ENCODE data around the gene EHMT1. TPM values are rescaled to one million over a fixed set of nuclear protein-coding genes. Genes with fewer than 3 reads are reported as not detected.
A peak's percentile ranks its signal among the peaks of the same experiment; 100 is the strongest.
"Not testable (repeated sequence)": the region's sequence is repeated elsewhere in the genome, so short reads cannot be mapped to it uniquely, and the experiment has no call there.

EHMT1 gene
- polyA plus RNA-seq, 3 donors = 67.8 to 78.8 (median 76.3) TPM

DNA sequence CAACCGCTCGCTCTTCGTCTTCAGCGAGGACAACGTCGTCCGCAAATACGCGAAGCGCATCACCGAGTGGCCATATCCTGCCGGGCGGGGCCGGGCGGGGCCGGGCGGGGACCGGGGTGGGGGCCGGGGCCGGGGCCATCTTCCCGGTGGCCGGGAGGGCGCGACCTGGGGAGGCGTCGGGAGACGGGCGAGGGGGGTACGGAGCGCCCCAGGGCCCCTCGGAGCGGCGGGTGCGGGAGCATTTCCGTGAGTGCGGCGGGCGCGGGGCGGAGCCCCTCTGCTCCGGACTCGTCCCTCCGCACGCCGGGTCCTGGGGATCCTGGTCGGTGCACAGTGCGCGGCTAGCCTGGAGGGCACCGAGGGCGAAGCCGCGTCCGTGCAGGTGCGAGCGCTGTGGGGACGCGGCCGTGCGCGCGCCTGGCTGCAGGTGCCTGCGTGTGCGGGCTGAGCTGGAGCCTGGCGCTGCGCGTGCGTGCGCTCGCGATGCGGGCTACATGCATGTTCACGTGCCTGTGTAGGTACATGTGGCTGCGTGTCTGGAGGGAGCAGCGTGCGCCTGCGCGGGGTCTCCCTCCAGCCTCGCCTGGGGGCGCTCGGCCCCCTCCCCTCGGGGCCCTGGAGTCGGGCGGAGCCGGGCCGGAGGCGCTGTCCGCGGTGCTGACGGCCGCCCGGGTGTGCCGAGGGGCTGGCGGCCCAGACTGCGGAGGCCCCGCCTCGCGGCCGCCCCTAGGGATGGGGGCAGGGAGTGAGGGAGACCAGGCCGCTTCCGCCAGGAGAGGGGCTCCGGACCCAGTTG, 259.5 kb downstream of the EHMT1 start:
- DNase-seq (ENCODE audit: extremely low read depth in 1 of 11, low read depth in 9 of 11, low spot score in 4 of 11) = peak; percentile 21 to 76 (median 64)

- DNase-seq (ENCODE audit: extremely low read depth in 1 of 11, low read depth in 9 of 11, low spot score in 4 of 11) = no peak
Observed at GRCh38 chr9:137879052-137879451, 260.2 kb downstream of the EHMT1 start.

GRCh38 chr9:137879566-137880150, 260.9 kb downstream of the EHMT1 start:
- no peak for DNase-seq (ENCODE audit: extremely low read depth in 1 of 11, low read depth in 9 of 11, low spot score in 4 of 11)

DNA sequence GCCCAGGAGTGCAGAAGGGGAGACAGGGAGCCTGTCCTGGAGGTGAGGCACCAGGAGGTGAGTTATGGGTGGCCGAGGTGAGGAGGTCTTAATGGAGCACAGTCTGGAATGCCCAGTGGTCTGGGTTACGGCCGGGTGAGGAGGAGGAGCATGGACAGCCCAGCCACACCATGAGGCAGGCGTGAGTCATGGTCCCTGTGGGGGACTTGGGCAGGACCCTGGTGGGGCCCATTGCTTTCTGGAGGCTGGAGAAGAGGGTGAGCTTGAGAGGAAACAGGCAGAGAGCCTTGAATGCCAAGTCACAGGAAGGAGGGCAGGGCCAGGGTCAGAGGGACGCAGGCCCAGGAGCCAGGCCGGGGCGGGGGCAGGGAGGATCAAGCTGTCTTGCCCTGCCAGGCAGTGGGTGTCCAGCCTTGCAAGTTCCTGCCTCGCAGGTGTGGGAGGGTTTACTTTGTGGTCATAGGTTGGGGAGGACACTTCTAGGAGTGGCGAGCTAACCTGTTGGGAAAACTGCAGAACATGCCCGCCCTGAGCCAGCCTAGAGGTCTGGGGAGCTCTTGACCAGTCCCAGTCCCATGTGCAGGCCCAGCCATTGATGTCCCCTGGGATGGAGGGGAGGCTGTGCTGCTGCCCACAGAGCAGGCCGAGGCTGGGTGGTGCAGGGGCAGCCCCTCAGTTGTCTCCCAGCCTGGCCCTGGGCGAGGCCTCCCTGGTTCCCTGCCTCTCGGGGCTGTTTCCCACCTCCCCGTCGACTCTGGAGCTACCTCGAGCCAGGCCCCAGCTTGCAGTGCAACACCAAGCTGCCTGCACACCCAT, 261.6 kb downstream of the EHMT1 start:
- DNase-seq (ENCODE audit: extremely low read depth in 1 of 11, low read depth in 9 of 11, low spot score in 4 of 11) = no peak

GRCh38 chr9:137880976-137881530, 262.2 kb downstream of the EHMT1 start:
- DNase-seq (ENCODE audit: extremely low read depth in 1 of 11, low read depth in 9 of 11, low spot score in 4 of 11) = no peak

DNA sequence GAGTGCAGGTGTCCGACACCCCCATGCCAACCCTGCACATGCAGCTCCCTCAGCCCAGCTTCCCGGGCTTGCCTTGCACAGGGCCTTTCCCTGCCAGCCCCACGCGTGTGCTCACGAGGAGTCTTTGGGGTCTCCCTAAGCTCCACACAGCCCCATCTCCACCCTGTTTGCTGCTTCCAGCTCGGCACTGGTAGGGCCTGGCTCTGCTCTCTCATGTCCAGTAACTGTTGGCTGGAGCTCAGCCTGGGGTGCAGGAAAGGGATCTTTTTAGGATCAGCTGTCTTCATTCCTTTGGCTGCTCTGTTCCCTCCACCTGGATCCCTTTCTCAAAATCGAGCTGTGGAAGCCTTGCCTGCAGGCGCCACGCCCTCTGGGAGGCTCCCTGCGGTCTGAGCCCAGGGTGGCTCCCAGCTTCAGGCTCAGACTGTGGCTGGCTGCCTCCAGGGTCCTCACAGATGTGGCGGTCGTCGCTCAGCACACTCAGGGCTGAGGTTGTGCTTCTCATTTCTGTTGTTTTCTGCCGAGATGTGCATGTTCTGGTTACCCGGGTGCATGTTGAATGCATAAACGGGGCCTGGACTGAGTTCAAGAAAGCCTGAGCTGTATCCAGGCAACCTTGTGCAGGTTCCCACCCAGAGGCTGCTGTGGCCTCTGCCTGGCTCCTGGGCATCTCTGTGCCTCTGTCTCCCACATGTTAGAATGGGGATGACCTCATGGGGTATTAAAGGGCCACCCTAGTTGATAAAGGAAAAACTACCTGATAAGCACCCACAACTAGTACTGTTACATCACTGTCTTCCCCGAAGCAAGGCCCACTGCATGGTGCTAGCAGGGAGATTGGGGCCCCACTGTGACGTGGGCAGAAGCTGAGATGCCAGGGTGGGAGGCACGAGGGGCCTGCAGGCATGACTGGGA, 263.0 kb downstream of the EHMT1 start:
- no peak for DNase-seq (ENCODE audit: extremely low read depth in 1 of 11, low read depth in 9 of 11, low spot score in 4 of 11)

- no peak for DNase-seq (ENCODE audit: extremely low read depth in 1 of 11, low read depth in 9 of 11, low spot score in 4 of 11)
Observed at GRCh38 chr9:137882506-137882821, 263.7 kb downstream of the EHMT1 start.

GRCh38 chr9:137883977-137884376, 265.2 kb downstream of the EHMT1 start:
- not testable (repeated sequence) for DNase-seq (ENCODE audit: extremely low read depth in 1 of 11, low read depth in 9 of 11, low spot score in 4 of 11)

DNA sequence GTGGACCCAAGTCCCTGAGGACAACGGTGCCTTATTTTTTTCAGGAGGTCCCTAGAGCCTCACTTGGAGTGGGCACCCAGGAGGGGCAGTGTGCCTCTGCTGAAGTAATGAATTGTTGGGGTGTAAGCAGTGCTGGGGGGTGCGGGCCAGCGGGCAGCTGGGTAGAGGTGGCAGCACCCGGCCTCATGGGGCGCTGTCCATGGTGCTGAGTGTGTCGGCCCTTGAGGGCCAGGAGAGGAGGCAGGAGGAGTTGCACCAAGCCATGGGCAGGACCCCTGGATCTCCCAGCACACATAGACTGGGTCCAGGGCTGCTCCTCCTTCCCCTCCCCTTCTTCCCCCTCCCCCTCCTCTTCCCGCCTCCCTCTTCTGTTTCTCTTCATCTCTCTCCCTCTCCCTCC, 265.7 kb downstream of the EHMT1 start:
- DNase-seq (ENCODE audit: extremely low read depth in 1 of 11, low read depth in 9 of 11, low spot score in 4 of 11) = not testable (repeated sequence)

GRCh38 chr9:137885121-137885520, 266.3 kb downstream of the EHMT1 start:
- DNase-seq (ENCODE audit: extremely low read depth in 1 of 11, low read depth in 9 of 11, low spot score in 4 of 11) = not testable (repeated sequence)

Other genes starting within 250 kb of the EHMT1 start
- 10 to 100 TPM; 12.0 to 35.4 (median 16.6) TPM for gene EXD3, start 195.8 kb upstream of the EHMT1 start, polyA plus RNA-seq (ENCODE audit: insufficient read length in 3 of 3)
- gene NOXA1, start 195.6 kb upstream of the EHMT1 start, polyA plus RNA-seq (ENCODE audit: insufficient read length in 3 of 3) = 10 to 100 TPM in 1 of 3 donors, 1 to 10 TPM in 2; 4.8 to 15.9 (median 6.0) TPM
- gene ENTPD8, start 177.6 kb upstream of the EHMT1 start, polyA plus RNA-seq (ENCODE audit: insufficient read length in 3 of 3) = under 1 TPM; 0.14 to 0.68 (median 0.63) TPM
- gene NSMF, start 159.7 kb upstream of the EHMT1 start, polyA plus RNA-seq (ENCODE audit: insufficient read length in 3 of 3) = 10 to 100 TPM; 52.9 to 57.8 (median 56.5) TPM
- gene PNPLA7, start 68.6 kb upstream of the EHMT1 start, polyA plus RNA-seq (ENCODE audit: insufficient read length in 3 of 3) = 1 to 10 TPM; 2.1 to 5.1 (median 2.4) TPM
- gene MRPL41, start 67.1 kb upstream of the EHMT1 start, polyA plus RNA-seq (ENCODE audit: insufficient read length in 3 of 3) = 10 to 100 TPM; 12.9 to 26.0 (median 24.0) TPM
- gene DPH7, start 40.1 kb upstream of the EHMT1 start, polyA plus RNA-seq (ENCODE audit: insufficient read length in 3 of 3) = 10 to 100 TPM; 38.2 to 64.2 (median 44.7) TPM
- 10 to 100 TPM; 18.9 to 24.3 (median 20.5) TPM for gene ZMYND19, start 28.5 kb upstream of the EHMT1 start, polyA plus RNA-seq (ENCODE audit: insufficient read length in 3 of 3)
- 10 to 100 TPM; 24.7 to 39.1 (median 30.2) TPM for gene ARRDC1, start 13.3 kb upstream of the EHMT1 start, polyA plus RNA-seq (ENCODE audit: insufficient read length in 3 of 3)

Data from renal cortex interstitium (tissue), 11 donors.